Suprapubic skin (tissue), 4 donors: ENCODE data around the gene SLC18B1. TPM values are rescaled to one million over a fixed set of nuclear protein-coding genes. Genes with fewer than 3 reads are reported as not detected.

Experiments used
- DNase-seq, 2 donors: peaks; one replicate each; pipeline ENCODE4 v3.0.0-alpha.2; 2019; ENCODE audit warnings: low spot score in 2 of 2
- H3K27ac ChIP-seq: fragments of 200-600 bp; sonication (generic); one replicate; pipeline ENCODE4 v1.5.1; 2019
- H3K27me3 ChIP-seq: fragments of 200-600 bp; sonication (generic); one replicate; pipeline ENCODE4 v1.5.1; 2019
- H3K36me3 ChIP-seq: fragments of 200-600 bp; sonication (generic); one replicate; pipeline ENCODE4 v1.5.1; 2019
- H3K4me1 ChIP-seq: fragments of 200-600 bp; sonication (generic); one replicate; pipeline ENCODE4 v1.5.1; 2019
- H3K4me3 ChIP-seq: fragments of 200-600 bp; sonication (generic); one replicate; pipeline ENCODE4 v1.5.1; 2019; ENCODE audit warnings: mild to moderate bottlenecking
- H3K9me3 ChIP-seq: fragments of 200-600 bp; sonication (generic); one replicate; pipeline ENCODE4 v1.5.1; 2019
- CTCF ChIP-seq, 2 donors: fragments of 200-600 bp in 1 of 2; fragments of 450-650 bp in 1 of 2; sonication (generic) in 1 of 2; IDR thresholded peaks; one replicate each; pipeline ENCODE4 v1.5.1; 2016 to 2019; ENCODE audit warnings: antibody characterized with exemption in 2 of 2, mild to moderate bottlenecking in 1 of 2, moderate library complexity in 1 of 2
- EP300 ChIP-seq: sonication (generic); formaldehyde crosslinking; IDR thresholded peaks from one replicate; pipeline ENCODE4 v1.6.1; 2017; ENCODE audit warnings: antibody characterized with exemption
- POLR2A ChIP-seq, 2 donors: fragments of 450-650 bp; IDR thresholded peaks; one replicate each; pipeline ENCODE4 v1.6.1; 2017; ENCODE audit warnings: antibody characterized with exemption in 2 of 2, mild to moderate bottlenecking in 2 of 2, moderate library complexity in 2 of 2
- POLR2AphosphoS5 ChIP-seq, 3 donors: sonication (generic); formaldehyde crosslinking; IDR thresholded peaks; one replicate each; pipeline ENCODE4 v1.6.1; 2017; ENCODE audit warnings: antibody characterized with exemption in 3 of 3
- WGBS: methylation state at CpG from one replicate; pipeline ENCODE4 v1.1.5; 2018; 5-methylcytosine and 5-hydroxymethylcytosine counted together
- total RNA-seq, 4 donors: library from RNA; depleted of rRNA; stranded (reverse); fragments of >200 nt; gene quantifications; one replicate each; pipeline ENCODE4 v1.1.0, GENCODE V29; 2016

SLC18B1 gene
- total RNA-seq, 4 donors from 2014 or later: 8.4 to 11.2 (median 9.9) TPM

- Histone ChIP-seq H3K9me3 (no peaks in the 10 kb centered on the region), H3K27ac (no peak overlapping the region), H3K4me3 (no peak overlapping the region), H3K27me3 (no peaks in the 10 kb centered on the region), H3K4me1 (peaks cover 27% of the 10 kb centered on the region), H3K36me3 (peaks cover 35% of the 10 kb centered on the region)
- no peak for TF ChIP-seq CTCF (IDR thresholded peaks at IDR 0.05)
- TF ChIP-seq POLR2A (IDR thresholded peaks at IDR 0.05): no peak
- no peak for TF ChIP-seq POLR2AphosphoS5 (IDR thresholded peaks at IDR 0.05)
- no peak for TF ChIP-seq EP300
- WGBS: 54% methylated on average over 5 of the region's 5 CpGs
- DNase-seq: no peak
Measured at GRCh38 chr6:132820629-132821381, 22.4 kb upstream of the SLC18B1 start.

DNA sequence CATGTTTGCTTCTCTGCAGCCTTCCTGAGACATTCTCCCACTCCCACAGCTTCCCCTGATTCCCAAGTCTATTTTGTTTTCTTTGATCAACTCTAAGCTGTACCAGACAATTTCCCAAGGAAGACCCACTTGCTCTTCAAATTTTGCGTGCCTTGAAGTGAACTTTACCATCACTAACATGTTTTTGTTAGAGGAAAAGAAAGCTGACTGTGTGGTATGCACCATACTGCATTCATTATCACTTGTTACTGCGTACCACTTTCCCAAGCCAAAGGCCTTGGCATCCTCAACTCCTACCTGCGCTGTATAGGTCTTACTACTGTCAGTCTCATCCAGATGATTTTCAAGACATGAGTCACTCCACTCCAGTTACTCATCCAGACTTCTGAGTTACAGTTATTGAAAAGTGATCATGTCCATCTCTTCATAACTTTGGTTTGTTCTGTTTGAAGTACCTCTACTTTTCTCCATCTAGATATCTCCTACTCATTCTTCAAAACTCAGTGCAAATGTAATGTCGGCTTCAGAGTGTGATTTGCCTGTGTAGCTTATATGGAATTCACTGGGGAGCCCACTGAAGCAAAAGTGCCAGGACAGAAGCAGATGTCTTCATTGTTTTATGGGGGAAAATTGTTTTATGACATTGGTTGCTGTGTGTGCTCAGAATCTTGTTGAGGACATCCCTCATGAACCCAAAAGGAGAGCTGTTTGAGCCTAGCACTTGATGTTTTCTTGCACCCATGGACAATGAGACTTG is 21.1 kb upstream of the SLC18B1 start:
- Histone ChIP-seq H3K4me1 (peaks cover 35% of the 10 kb centered on the region), H3K4me3 (no peak overlapping the region), H3K36me3 (peaks cover 35% of the 10 kb centered on the region), H3K9me3 (no peaks in the 10 kb centered on the region), H3K27me3 (no peaks in the 10 kb centered on the region), H3K27ac (no peak overlapping the region)
- no peak for DNase-seq
- 82% methylated on average over 4 of the region's 4 CpGs for WGBS
- no peak for TF ChIP-seq POLR2A (IDR thresholded peaks at IDR 0.05)
- no peak for TF ChIP-seq CTCF (IDR thresholded peaks at IDR 0.05)
- TF ChIP-seq EP300: no peak
- TF ChIP-seq POLR2AphosphoS5 (IDR thresholded peaks at IDR 0.05): no peak

GRCh38 chr6:132818404-132819359 is 20.2 kb upstream of the SLC18B1 start:
- TF ChIP-seq POLR2AphosphoS5 (IDR thresholded peaks at IDR 0.05): no peak
- no peak for TF ChIP-seq POLR2A (IDR thresholded peaks at IDR 0.05)
- H3K36me3 ChIP-seq: peaks cover 35% of the 10 kb centered on the region
- peaks cover 35% of the 10 kb centered on the region for H3K4me1 ChIP-seq
- no peaks in the 10 kb centered on the region for H3K9me3 ChIP-seq
- WGBS: 83% methylated on average over 6 of the region's 6 CpGs
- H3K27me3 ChIP-seq: no peaks in the 10 kb centered on the region
- H3K27ac ChIP-seq: no peak overlapping the region
- no peak overlapping the region for H3K4me3 ChIP-seq
- no peak for DNase-seq

DNA sequence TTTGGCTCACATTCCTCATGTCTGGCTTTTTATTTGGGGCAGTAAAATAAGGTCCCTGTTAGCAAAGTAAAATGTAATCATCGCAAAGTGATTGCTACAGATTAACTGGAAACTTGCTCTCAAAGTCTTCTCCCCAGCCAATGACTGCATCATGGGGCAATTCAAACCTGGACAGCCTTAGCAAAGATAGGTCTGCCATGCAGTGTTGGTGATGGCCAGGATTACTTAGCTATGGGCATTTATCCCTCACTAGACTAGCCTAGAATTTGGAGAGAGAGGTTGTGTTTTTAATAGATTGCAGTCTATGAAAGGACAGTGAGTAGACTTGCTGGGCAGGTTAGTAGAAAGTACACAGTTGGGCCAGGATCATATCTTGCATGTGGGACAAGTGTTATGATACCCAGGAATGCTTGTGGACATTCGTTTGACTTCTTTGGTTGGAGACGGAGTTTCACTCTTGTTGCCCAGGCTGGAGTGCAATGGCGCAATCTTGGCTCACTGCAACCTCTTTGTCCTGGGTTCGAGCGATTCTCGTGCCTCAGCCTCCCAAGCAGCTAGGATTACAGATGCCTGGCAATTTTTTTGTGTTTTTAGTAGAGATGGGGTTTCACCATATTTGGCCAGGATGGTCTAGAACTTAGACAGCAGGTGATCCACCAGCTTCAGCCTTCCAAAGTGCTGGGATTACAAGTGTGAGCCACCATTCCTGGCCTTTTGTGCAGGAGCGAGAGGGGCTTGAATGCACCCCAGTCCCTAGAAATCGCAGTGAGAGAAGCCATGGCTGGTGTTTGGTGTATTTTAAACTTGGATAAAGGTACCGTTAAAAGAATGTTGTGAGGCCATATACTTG is 19.3 kb upstream of the SLC18B1 start:
- Histone ChIP-seq H3K9me3 (no peaks in the 10 kb centered on the region), H3K4me1 (peaks cover 35% of the 10 kb centered on the region), H3K27me3 (no peaks in the 10 kb centered on the region), H3K36me3 (peaks cover 35% of the 10 kb centered on the region), H3K4me3 (no peak overlapping the region), H3K27ac (no peak overlapping the region)
- WGBS: 88% methylated on average over 10 of the region's 10 CpGs
- TF ChIP-seq POLR2A (IDR thresholded peaks at IDR 0.05): no peak
- no peak for TF ChIP-seq POLR2AphosphoS5 (IDR thresholded peaks at IDR 0.05)
- no peak for TF ChIP-seq CTCF (IDR thresholded peaks at IDR 0.05)
- TF ChIP-seq EP300: no peak
- no peak for DNase-seq

GRCh38 chr6:132816660-132817059 is 18.2 kb upstream of the SLC18B1 start:
- TF ChIP-seq POLR2AphosphoS5 (IDR thresholded peaks at IDR 0.05) (no peak), EP300 (no peak), CTCF (IDR thresholded peaks at IDR 0.05) (no peak), POLR2A (IDR thresholded peaks at IDR 0.05) (no peak)
- peaks cover 35% of the 10 kb centered on the region for H3K36me3 ChIP-seq
- DNase-seq: no peak
- WGBS: 62% methylated on average over 4 of the region's 4 CpGs
- peaks cover 42% of the 10 kb centered on the region for H3K4me1 ChIP-seq
- no peaks in the 10 kb centered on the region for H3K9me3 ChIP-seq
- H3K4me3 ChIP-seq: no peak overlapping the region
- no peak overlapping the region for H3K27ac ChIP-seq
- H3K27me3 ChIP-seq: no peaks in the 10 kb centered on the region
